Adrenal gland (tissue), 5 donors: ENCODE results near the gene SYNGR2.
A peak's percentile ranks its signal among the peaks of the same experiment; 100 is the strongest.

ENCODE experiments used
- CTCF ChIP-seq, 6 experiments: fragments of 450-650 bp in 4 of 6; fragments of 200-600 bp in 2 of 6; sonication (generic) in 1 of 6; IDR thresholded peaks; 1 replicate in 5 of 6; 2 replicates in 1 of 6; pipeline versions ENCODE4 v1.5.1 to v1.8.0; 2016 to 2021; ENCODE audit warnings: antibody characterized with exemption in 6 of 6, mild to moderate bottlenecking in 2 of 6, moderate library complexity in 1 of 6
- POLR2A ChIP-seq, 2 donors: fragments of 450-650 bp; IDR thresholded peaks; one replicate each; pipeline ENCODE4 v1.6.1; 2017; ENCODE audit warnings: antibody characterized with exemption in 2 of 2, mild to moderate bottlenecking in 2 of 2, moderate library complexity in 1 of 2
- donor health status: DM: no; HTN: no; CAD: no.

DNA sequence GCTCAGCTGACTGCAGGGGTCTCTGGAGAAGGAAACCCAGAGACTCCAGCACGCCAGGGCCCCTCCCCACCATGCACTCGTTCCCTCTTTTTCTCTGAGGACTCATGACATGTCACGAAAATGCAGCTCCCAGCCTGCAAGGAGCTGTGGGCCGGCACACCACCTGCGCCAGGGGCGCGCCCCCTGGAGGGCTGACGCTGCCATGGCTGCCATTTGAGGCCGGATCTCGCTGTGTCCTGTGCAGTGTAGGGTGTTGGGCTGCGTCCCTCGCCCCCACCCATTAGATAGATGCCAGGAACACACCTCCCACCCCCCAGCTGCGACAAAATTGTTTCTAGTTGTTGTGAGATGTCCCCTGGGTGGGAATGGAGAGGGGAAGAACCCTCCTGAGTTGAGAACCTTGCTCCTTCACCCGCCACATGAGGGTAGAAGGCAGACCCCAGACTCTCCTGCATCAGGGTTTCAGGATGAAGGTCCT is 8.2 kb downstream of the SYNGR2 start:
- peak; percentile 75 to 91 (median 81) for TF ChIP-seq CTCF (IDR thresholded peaks at IDR 0.05)
- TF ChIP-seq POLR2A (IDR thresholded peaks at IDR 0.05), result no peak
